Stimulated activated CD8-positive, alpha-beta memory T cell treated with anti-CD3 and anti-CD28 coated beads, Interleukin-12 subunit alpha, Interleukin-12 subunit beta, amount 100 ng/mL, for 4 hours (primary cell): ENCODE data around the gene COL2A1.

Experiments
- DNase-seq: peaks from one replicate; pipeline ENCODE4 v3.0.0-alpha.2; 2020; ENCODE audit warnings: low read depth

The COL2A1 gene

GRCh38 chr12:48012070-48012469 lies 7.8 kb upstream of the COL2A1 start:
- DNase-seq: no peak

- no peak for DNase-seq
These were observed 6.2 kb upstream of the COL2A1 start for GRCh38 chr12:48010366-48010970.

- DNase-seq: no peak
These were observed 5.2 kb upstream of the COL2A1 start for GRCh38 chr12:48009471-48009870.

GRCh38 chr12:48008950-48009349 lies 4.7 kb upstream of the COL2A1 start:
- no peak for DNase-seq

- no peak for DNase-seq
These were observed 4.1 kb upstream of the COL2A1 start for GRCh38 chr12:48008349-48008748.

GRCh38 chr12:48007206-48007605 lies 2.9 kb upstream of the COL2A1 start:
- DNase-seq: no peak

- DNase-seq: no peak
These were observed 1.4 kb upstream of the COL2A1 start for GRCh38 chr12:48005750-48006021.

- DNase-seq: no peak
These were observed 899 bp upstream of the COL2A1 start for GRCh38 chr12:48005001-48005749.

- DNase-seq: no peak
These were observed 837 bp downstream of the COL2A1 start for GRCh38 chr12:48003226-48004052.

GRCh38 chr12:48002773-48003218 lies 1.5 kb downstream of the COL2A1 start:
- DNase-seq: no peak

GRCh38 chr12:48002414-48002730 lies 1.9 kb downstream of the COL2A1 start:
- DNase-seq: no peak

GRCh38 chr12:48001505-48002413 lies 2.5 kb downstream of the COL2A1 start:
- DNase-seq: no peak

- DNase-seq: no peak
These were observed 3.3 kb downstream of the COL2A1 start for GRCh38 chr12:48000878-48001504.

- no peak for DNase-seq
These were observed 4.5 kb downstream of the COL2A1 start for GRCh38 chr12:47999816-48000215.

- DNase-seq: no peak
These were observed 7.0 kb downstream of the COL2A1 start for GRCh38 chr12:47997321-47997720.

- no peak for DNase-seq
These were observed 8.3 kb downstream of the COL2A1 start for GRCh38 chr12:47995981-47996401.

GRCh38 chr12:47993491-47993890 lies 10.8 kb downstream of the COL2A1 start:
- no peak for DNase-seq

- no peak for DNase-seq
These were observed 11.5 kb downstream of the COL2A1 start for GRCh38 chr12:47992776-47993175.

GRCh38 chr12:47991106-47992061 lies 12.9 kb downstream of the COL2A1 start:
- no peak for DNase-seq

- DNase-seq: no peak
These were observed 13.7 kb downstream of the COL2A1 start for GRCh38 chr12:47990351-47991105.
